Nephron progenitor cell (in vitro differentiated cells): ENCODE results near the gene CASP9.
"Not testable (repeated sequence)": the region's sequence is repeated elsewhere in the genome, so short reads cannot be mapped to it uniquely, and the experiment has no call there.

Experiments
- DNase-seq: peaks from one replicate; pipeline ENCODE4 v3.0.0; 2021
- H3K27ac Mint-ChIP-seq: 2 replicates; pipeline ENCODE4 v1.8.0; 2021; ENCODE audit warnings: mild to moderate bottlenecking, moderate library complexity, mixed read lengths
- H3K27me3 Mint-ChIP-seq: 2 replicates; pipeline ENCODE4 v1.8.0; 2021; ENCODE audit warnings: mild to moderate bottlenecking, low read depth, mixed read lengths; ENCODE audit not compliant: poor library complexity
- H3K36me3 Mint-ChIP-seq: 2 replicates; pipeline ENCODE4 v1.8.0; 2021; ENCODE audit warnings: low read depth, mixed read lengths
- H3K4me1 Mint-ChIP-seq: 2 replicates; pipeline ENCODE4 v1.8.0; 2021; ENCODE audit warnings: mixed read lengths
- H3K4me3 Mint-ChIP-seq: 2 replicates; pipeline ENCODE4 v1.8.0; 2021; ENCODE audit warnings: mild to moderate bottlenecking, moderate library complexity, mixed read lengths
- H3K9me3 Mint-ChIP-seq: 2 replicates; pipeline ENCODE4 v1.8.0; 2021; ENCODE audit warnings: mild to moderate bottlenecking, moderate library complexity, mixed read lengths
- CTCF ChIP-seq: fragments of 200-600 bp; sonication (generic); IDR thresholded peaks from 2 replicates; pipeline ENCODE4 v1.5.0; 2021; ENCODE audit warnings: antibody characterized with exemption

CASP9 gene

GRCh38 chr1:15523104-15524020 is 653 bp downstream of the CASP9 start:
- Mint-ChIP-seq H3K9me3 (no peaks in the 10 kb centered on the region), H3K4me3 (peak overlapping the region; percentile 92), H3K36me3 (peaks cover 9% of the 10 kb centered on the region), H3K27me3 (peaks cover 5% of the 10 kb centered on the region), H3K4me1 (peaks cover 67% of the 10 kb centered on the region), H3K27ac (peak overlapping the region; percentile 79)
- no peak for TF ChIP-seq CTCF
- DNase-seq: no peak

GRCh38 chr1:15522551-15522950 is 1.5 kb downstream of the CASP9 start:
- Mint-ChIP-seq H3K9me3 (no peaks in the 10 kb centered on the region), H3K4me1 (peaks cover 65% of the 10 kb centered on the region), H3K27ac (no peak overlapping the region), H3K4me3 (peak overlapping the region; percentile 65), H3K27me3 (peaks cover 5% of the 10 kb centered on the region), H3K36me3 (peaks cover 16% of the 10 kb centered on the region)
- DNase-seq: no peak
- no peak for TF ChIP-seq CTCF

- H3K4me3 Mint-ChIP-seq: peak overlapping the region; percentile 37
Observed at GRCh38 chr1:15521206-15521906, 2.7 kb downstream of the CASP9 start.

GRCh38 chr1:15519625-15520024 is 4.4 kb downstream of the CASP9 start:
- DNase-seq: no peak
- H3K27me3 Mint-ChIP-seq: peaks cover 5% of the 10 kb centered on the region
- H3K4me1 Mint-ChIP-seq: peaks cover 43% of the 10 kb centered on the region
- H3K9me3 Mint-ChIP-seq: no peaks in the 10 kb centered on the region
- TF ChIP-seq CTCF: no peak
- H3K4me3 Mint-ChIP-seq: no peak overlapping the region
- H3K36me3 Mint-ChIP-seq: peaks cover 34% of the 10 kb centered on the region
- no peak overlapping the region for H3K27ac Mint-ChIP-seq

More at GRCh38 chr1:15521206-15521906, 2.7 kb downstream of the CASP9 start:
- H3K4me1 Mint-ChIP-seq: peaks cover 58% of the 10 kb centered on the region
- peaks cover 28% of the 10 kb centered on the region for H3K36me3 Mint-ChIP-seq
- not testable (repeated sequence) for H3K9me3 Mint-ChIP-seq, H3K27me3 Mint-ChIP-seq, H3K27ac Mint-ChIP-seq
- peak; percentile 22 for DNase-seq

- DNase-seq: no peak
- peaks cover 44% of the 10 kb centered on the region for H3K36me3 Mint-ChIP-seq
- no peak overlapping the region for H3K4me3 Mint-ChIP-seq
- no peak for TF ChIP-seq CTCF
- peaks cover 14% of the 10 kb centered on the region for H3K4me1 Mint-ChIP-seq
- peak overlapping the region; percentile 3 for H3K27ac Mint-ChIP-seq
- H3K27me3 Mint-ChIP-seq: no peaks in the 10 kb centered on the region
- H3K9me3 Mint-ChIP-seq: no peaks in the 10 kb centered on the region
Observed at GRCh38 chr1:15515022-15515663, 8.9 kb downstream of the CASP9 start.

- H3K4me1 Mint-ChIP-seq: peaks cover 13% of the 10 kb centered on the region
- DNase-seq, H3K4me3 Mint-ChIP-seq, H3K9me3 Mint-ChIP-seq, H3K27me3 Mint-ChIP-seq: not testable (repeated sequence)
- peak overlapping the region; percentile 34 for H3K27ac Mint-ChIP-seq
- peaks cover 44% of the 10 kb centered on the region for H3K36me3 Mint-ChIP-seq
Observed at GRCh38 chr1:15514557-15514956, 9.5 kb downstream of the CASP9 start.
